AG09319 (cell line): ENCODE measurements around the gene RNF8.

ENCODE experiments used
- DNase-seq: peaks from one replicate; pipeline ENCODE4 v3.0.0-alpha.2; 2010; ENCODE audit warnings: low read depth; ENCODE audit errors: extremely low read depth
- CTCF ChIP-seq: IDR thresholded peaks from 2 replicates; pipeline ENCODE4 v1.5.1; 2011; ENCODE audit warnings: low read depth, mild to moderate bottlenecking, inconsistent platforms, low read length, moderate library complexity

Gene RNF8

GRCh38 chr6:37352384-37352783, 1.4 kb upstream of the RNF8 start:
- TF ChIP-seq CTCF = no peak
- DNase-seq = no peak

- no peak for TF ChIP-seq CTCF
- DNase-seq = peak; percentile 4
Measured at GRCh38 chr6:37354526-37355384, 972 bp downstream of the RNF8 start.

- TF ChIP-seq CTCF = no peak
- no peak for DNase-seq
Measured at GRCh38 chr6:37357288-37357687, 3.5 kb downstream of the RNF8 start.

GRCh38 chr6:37357860-37358259, 4.1 kb downstream of the RNF8 start:
- no peak for TF ChIP-seq CTCF
- DNase-seq = no peak

GRCh38 chr6:37359039-37359438, 5.3 kb downstream of the RNF8 start:
- no peak for TF ChIP-seq CTCF
- DNase-seq = no peak

- DNase-seq = no peak
- no peak for TF ChIP-seq CTCF
Measured at GRCh38 chr6:37362101-37362828, 8.5 kb downstream of the RNF8 start.

GRCh38 chr6:37365791-37366190, 12.0 kb downstream of the RNF8 start:
- no peak for DNase-seq
- TF ChIP-seq CTCF = peak; percentile 14
